Liver (tissue), 9 donors: ENCODE data around the gene SYMPK. TPM values are rescaled to one million over a fixed set of nuclear protein-coding genes. Genes with fewer than 3 reads are reported as not detected.

Experiments
- DNase-seq: peaks from one replicate; pipeline ENCODE4 v3.0.0-alpha.2; 2017; ENCODE audit warnings: low spot score
- H3K27ac ChIP-seq, 2 donors: one replicate each; pipeline ENCODE4 v1.7.0; 2013; ENCODE audit warnings: inconsistent platforms in 2 of 2, low read length in 2 of 2, control low read depth in 1 of 2, low read depth in 1 of 2, mild to moderate bottlenecking in 1 of 2
- H3K27me3 ChIP-seq, 4 donors: one replicate each; pipeline versions ENCODE4 v1.6.1 to v1.7.0; 2013; ENCODE audit warnings: low read length in 3 of 4, inconsistent platforms in 1 of 4, mild to moderate bottlenecking in 1 of 4, moderate library complexity in 1 of 4; ENCODE audit not compliant: control insufficient read depth in 4 of 4, insufficient read depth in 4 of 4
- H3K36me3 ChIP-seq, 4 donors: one replicate each; pipeline versions ENCODE4 v1.6.1 to v1.7.0; 2013; ENCODE audit warnings: low read length in 3 of 4, mild to moderate bottlenecking in 3 of 4, low read depth in 1 of 4, moderate library complexity in 1 of 4; ENCODE audit not compliant: control insufficient read depth in 4 of 4, insufficient read depth in 3 of 4
- H3K4me1 ChIP-seq, 4 donors: one replicate each; pipeline versions ENCODE4 v1.6.1 to v1.7.0; 2013; ENCODE audit warnings: low read length in 3 of 4, mild to moderate bottlenecking in 3 of 4, moderate library complexity in 1 of 4; ENCODE audit not compliant: control insufficient read depth in 4 of 4, insufficient read depth in 4 of 4
- H3K4me3 ChIP-seq, 3 donors: one replicate each; pipeline versions ENCODE4 v1.6.1 to v1.7.0; 2013; ENCODE audit warnings: low read length in 3 of 3, control low read depth in 1 of 3, low read depth in 1 of 3, mild to moderate bottlenecking in 1 of 3
- H3K9ac ChIP-seq, 2 donors: one replicate each; pipeline ENCODE4 v1.7.0; 2013; ENCODE audit warnings: low read length in 2 of 2, mild to moderate bottlenecking in 2 of 2, moderate library complexity in 2 of 2, control low read depth in 1 of 2, low read depth in 1 of 2
- H3K9me3 ChIP-seq, 4 donors: one replicate each; pipeline versions ENCODE4 v1.6.1 to v1.7.0; 2013; ENCODE audit warnings: low read length in 3 of 4; ENCODE audit not compliant: control insufficient read depth in 4 of 4
- EGR1 ChIP-seq, 2 donors: IDR thresholded peaks; 2 replicates each; pipeline ENCODE4 v1.6.1; 2016 to 2018; ENCODE audit warnings: antibody characterized with exemption in 2 of 2, low read depth in 2 of 2
- FOXA1 ChIP-seq: IDR thresholded peaks from 2 replicates; pipeline ENCODE4 v1.6.1; 2016; ENCODE audit warnings: antibody characterized with exemption
- FOXA2 ChIP-seq: IDR thresholded peaks from 2 replicates; pipeline ENCODE4 v1.6.1; 2016; ENCODE audit warnings: antibody characterized with exemption
- GABPA ChIP-seq, 2 donors: IDR thresholded peaks in 1 of 2; conservative IDR thresholded peaks in 1 of 2; 2 replicates each; pipeline ENCODE4 v1.6.1; 2016; ENCODE audit warnings: antibody characterized with exemption in 2 of 2, mild to moderate bottlenecking in 1 of 2, moderate library complexity in 1 of 2
- HNF4A ChIP-seq, 2 donors: conservative IDR thresholded peaks; 2 replicates each; pipeline ENCODE4 v1.6.1; 2016; ENCODE audit warnings: antibody characterized with exemption in 2 of 2, mild to moderate bottlenecking in 2 of 2
- HNF4G ChIP-seq: IDR thresholded peaks from 2 replicates; pipeline ENCODE4 v1.6.1; 2016; ENCODE audit warnings: antibody characterized with exemption
- JUND ChIP-seq, 2 donors: IDR thresholded peaks; 2 replicates each; pipeline ENCODE4 v1.6.1; 2016; ENCODE audit warnings: antibody characterized with exemption in 2 of 2
- NR2F2 ChIP-seq: IDR thresholded peaks from 2 replicates; pipeline ENCODE4 v1.6.1; 2016; ENCODE audit warnings: antibody characterized with exemption
- RAD21 ChIP-seq, 2 donors: IDR thresholded peaks; 2 replicates each; pipeline ENCODE4 v1.6.1; 2016; ENCODE audit warnings: antibody characterized with exemption in 2 of 2, mild to moderate bottlenecking in 2 of 2
- RXRA ChIP-seq, 2 donors: IDR thresholded peaks; 2 replicates each; pipeline ENCODE4 v1.6.1; 2017 to 2018; ENCODE audit warnings: antibody characterized with exemption in 2 of 2, mild to moderate bottlenecking in 1 of 2
- SP1 ChIP-seq: IDR thresholded peaks from 2 replicates; pipeline ENCODE4 v1.6.1; 2018; ENCODE audit warnings: antibody characterized with exemption, mild to moderate bottlenecking
- TAF1 ChIP-seq: conservative IDR thresholded peaks from 2 replicates; pipeline ENCODE4 v1.6.1; 2016; ENCODE audit warnings: antibody characterized with exemption, mild to moderate bottlenecking
- YY1 ChIP-seq: IDR thresholded peaks from 2 replicates; pipeline ENCODE4 v1.6.1; 2016; ENCODE audit warnings: antibody characterized with exemption, mild to moderate bottlenecking
- WGBS: extraction: QIAGEN DNeasy Blood & Tissue Kit; methylation state at CpG from one replicate; pipeline ENCODE4 v1.1.7; 2013; 5-methylcytosine and 5-hydroxymethylcytosine counted together
- polyA plus RNA-seq, 2 donors: library from polyadenylated mRNA; stranded (reverse) in 1 of 2; unstranded in 1 of 2; fragments of 200-250 nt in 1 of 2; fragments of >200 nt in 1 of 2; fragmentation: Nextera tagmentation in 1 of 2; extraction: Ambion mirVana in 1 of 2; gene quantifications; one replicate each; pipeline versions ENCODE4 v1.2.1 to v1.2.3, GENCODE V29; 2013 to 2015
- total RNA-seq, 2 donors: library from RNA; depleted of rRNA; stranded (reverse); fragments of >200 nt; gene quantifications; one replicate each; pipeline ENCODE4 v1.2.3, GENCODE V29; 2014
- TF ChIP-seq, protein P1 (sequence below): fragments of 150-350 bp; IDR thresholded peaks from 2 replicates; pipeline ENCODE4 v1.5.1; 2017; ENCODE audit warnings: improper control_type of control experiment, low read depth, low read length; ENCODE audit not compliant: missing input control
- TF ChIP-seq, protein P2 (sequence below): IDR thresholded peaks from 2 replicates; pipeline ENCODE4 v1.6.1; 2016; ENCODE audit warnings: antibody characterized with exemption
- TF ChIP-seq, protein P3 (sequence below): IDR thresholded peaks from 2 replicates; pipeline ENCODE4 v1.6.1; 2016; ENCODE audit warnings: antibody characterized with exemption
- TF ChIP-seq, protein P4 (sequence below): IDR thresholded peaks from 2 replicates; pipeline ENCODE4 v1.6.1; 2016; ENCODE audit warnings: antibody characterized with exemption, mild to moderate bottlenecking
- TF ChIP-seq, protein P5 (sequence below): IDR thresholded peaks from 2 replicates; pipeline ENCODE4 v1.6.1; 2016; ENCODE audit warnings: antibody characterized with exemption
- donor health status: healthy.
- donor health status: healthy.
- donor health status: healthy.
- donor health status: healthy.
- donor health status: healthy.

Gene SYMPK
- total RNA-seq, result 10 to 100 TPM; 22.2 to 26.1 TPM
- polyA plus RNA-seq, result 10 to 100 TPM in 1 of 2 donors, 1 to 10 TPM in 1; 5.5 to 26.0 TPM

DNA sequence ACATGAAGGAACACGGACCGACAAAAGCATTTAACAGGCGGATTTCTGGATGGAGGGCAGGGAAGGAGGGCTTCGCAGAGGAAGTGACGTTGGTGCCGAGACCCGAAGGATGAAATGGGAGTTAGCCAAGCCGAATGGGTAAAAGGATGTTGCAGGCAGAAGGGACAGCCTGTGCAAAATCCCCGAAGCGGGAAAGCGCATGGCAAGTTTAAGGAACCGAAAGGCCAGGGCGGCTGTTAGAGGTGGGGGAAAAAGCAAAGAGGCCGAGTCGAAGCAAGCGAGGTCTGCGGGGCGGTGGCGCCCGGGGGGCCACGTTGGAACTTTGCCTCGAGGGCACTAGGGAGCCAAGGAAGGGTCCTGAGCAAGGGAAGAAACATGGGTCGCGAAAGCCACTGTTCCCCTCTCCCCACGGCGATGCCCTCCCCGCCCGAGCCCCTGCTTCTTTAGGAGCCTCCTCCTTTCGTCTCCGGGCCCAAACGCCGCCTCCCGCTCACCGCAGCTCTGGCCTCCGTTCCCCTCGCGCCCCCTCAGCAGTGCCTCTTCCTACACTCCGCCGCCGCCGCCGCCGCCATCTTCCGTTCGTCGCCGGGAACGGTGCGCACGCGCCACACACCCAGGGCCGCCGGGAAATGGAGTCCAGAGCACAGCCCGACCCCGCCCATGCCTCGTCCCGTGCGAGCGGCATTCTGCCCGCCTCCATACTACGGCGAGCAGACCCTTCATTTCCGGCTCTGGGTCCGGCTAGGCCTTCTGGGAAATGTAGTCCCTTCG, at the start of gene SYMPK:
Gene SYMPK, minus strand, starts transcription at position 584 of the 771 bp plus-strand sequence. CDS start 8,652 bp downstream, outside the sequence.
- TF ChIP-seq, protein P1, sequence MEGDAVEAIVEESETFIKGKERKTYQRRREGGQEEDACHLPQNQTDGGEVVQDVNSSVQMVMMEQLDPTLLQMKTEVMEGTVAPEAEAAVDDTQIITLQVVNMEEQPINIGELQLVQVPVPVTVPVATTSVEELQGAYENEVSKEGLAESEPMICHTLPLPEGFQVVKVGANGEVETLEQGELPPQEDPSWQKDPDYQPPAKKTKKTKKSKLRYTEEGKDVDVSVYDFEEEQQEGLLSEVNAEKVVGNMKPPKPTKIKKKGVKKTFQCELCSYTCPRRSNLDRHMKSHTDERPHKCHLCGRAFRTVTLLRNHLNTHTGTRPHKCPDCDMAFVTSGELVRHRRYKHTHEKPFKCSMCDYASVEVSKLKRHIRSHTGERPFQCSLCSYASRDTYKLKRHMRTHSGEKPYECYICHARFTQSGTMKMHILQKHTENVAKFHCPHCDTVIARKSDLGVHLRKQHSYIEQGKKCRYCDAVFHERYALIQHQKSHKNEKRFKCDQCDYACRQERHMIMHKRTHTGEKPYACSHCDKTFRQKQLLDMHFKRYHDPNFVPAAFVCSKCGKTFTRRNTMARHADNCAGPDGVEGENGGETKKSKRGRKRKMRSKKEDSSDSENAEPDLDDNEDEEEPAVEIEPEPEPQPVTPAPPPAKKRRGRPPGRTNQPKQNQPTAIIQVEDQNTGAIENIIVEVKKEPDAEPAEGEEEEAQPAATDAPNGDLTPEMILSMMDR, result no peak
- TF ChIP-seq TAF1, result peak; percentile 50
- no peak for TF ChIP-seq NR2F2
- TF ChIP-seq, protein P2, sequence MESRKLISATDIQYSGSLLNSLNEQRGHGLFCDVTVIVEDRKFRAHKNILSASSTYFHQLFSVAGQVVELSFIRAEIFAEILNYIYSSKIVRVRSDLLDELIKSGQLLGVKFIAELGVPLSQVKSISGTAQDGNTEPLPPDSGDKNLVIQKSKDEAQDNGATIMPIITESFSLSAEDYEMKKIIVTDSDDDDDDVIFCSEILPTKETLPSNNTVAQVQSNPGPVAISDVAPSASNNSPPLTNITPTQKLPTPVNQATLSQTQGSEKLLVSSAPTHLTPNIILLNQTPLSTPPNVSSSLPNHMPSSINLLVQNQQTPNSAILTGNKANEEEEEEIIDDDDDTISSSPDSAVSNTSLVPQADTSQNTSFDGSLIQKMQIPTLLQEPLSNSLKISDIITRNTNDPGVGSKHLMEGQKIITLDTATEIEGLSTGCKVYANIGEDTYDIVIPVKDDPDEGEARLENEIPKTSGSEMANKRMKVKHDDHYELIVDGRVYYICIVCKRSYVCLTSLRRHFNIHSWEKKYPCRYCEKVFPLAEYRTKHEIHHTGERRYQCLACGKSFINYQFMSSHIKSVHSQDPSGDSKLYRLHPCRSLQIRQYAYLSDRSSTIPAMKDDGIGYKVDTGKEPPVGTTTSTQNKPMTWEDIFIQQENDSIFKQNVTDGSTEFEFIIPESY, result peak; percentile 87
- TF ChIP-seq, protein P3, sequence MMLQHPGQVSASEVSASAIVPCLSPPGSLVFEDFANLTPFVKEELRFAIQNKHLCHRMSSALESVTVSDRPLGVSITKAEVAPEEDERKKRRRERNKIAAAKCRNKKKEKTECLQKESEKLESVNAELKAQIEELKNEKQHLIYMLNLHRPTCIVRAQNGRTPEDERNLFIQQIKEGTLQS, result no peak
- TF ChIP-seq EGR1 (IDR thresholded peaks at IDR 0.05; ENCODE audit: low read depth in 2 of 2), result peak in 1 of 2 donors; percentile 51
- peak; percentile 33 to 38 for TF ChIP-seq RAD21 (IDR thresholded peaks at IDR 0.05)
- peak; percentile 80 to 95 for TF ChIP-seq GABPA (IDR thresholded peaks at IDR 0.05 in 1 of 2, conservative IDR thresholded peaks at IDR 0.05 in 1 of 2)
- TF ChIP-seq JUND (IDR thresholded peaks at IDR 0.05), result no peak
- peak in 1 of 2 donors; percentile 9 for TF ChIP-seq HNF4A (conservative IDR thresholded peaks at IDR 0.05)
- TF ChIP-seq YY1, result peak; percentile 98
- TF ChIP-seq, protein P4, sequence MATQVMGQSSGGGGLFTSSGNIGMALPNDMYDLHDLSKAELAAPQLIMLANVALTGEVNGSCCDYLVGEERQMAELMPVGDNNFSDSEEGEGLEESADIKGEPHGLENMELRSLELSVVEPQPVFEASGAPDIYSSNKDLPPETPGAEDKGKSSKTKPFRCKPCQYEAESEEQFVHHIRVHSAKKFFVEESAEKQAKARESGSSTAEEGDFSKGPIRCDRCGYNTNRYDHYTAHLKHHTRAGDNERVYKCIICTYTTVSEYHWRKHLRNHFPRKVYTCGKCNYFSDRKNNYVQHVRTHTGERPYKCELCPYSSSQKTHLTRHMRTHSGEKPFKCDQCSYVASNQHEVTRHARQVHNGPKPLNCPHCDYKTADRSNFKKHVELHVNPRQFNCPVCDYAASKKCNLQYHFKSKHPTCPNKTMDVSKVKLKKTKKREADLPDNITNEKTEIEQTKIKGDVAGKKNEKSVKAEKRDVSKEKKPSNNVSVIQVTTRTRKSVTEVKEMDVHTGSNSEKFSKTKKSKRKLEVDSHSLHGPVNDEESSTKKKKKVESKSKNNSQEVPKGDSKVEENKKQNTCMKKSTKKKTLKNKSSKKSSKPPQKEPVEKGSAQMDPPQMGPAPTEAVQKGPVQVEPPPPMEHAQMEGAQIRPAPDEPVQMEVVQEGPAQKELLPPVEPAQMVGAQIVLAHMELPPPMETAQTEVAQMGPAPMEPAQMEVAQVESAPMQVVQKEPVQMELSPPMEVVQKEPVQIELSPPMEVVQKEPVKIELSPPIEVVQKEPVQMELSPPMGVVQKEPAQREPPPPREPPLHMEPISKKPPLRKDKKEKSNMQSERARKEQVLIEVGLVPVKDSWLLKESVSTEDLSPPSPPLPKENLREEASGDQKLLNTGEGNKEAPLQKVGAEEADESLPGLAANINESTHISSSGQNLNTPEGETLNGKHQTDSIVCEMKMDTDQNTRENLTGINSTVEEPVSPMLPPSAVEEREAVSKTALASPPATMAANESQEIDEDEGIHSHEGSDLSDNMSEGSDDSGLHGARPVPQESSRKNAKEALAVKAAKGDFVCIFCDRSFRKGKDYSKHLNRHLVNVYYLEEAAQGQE, result peak; percentile 70
- no peak for TF ChIP-seq FOXA2
- peak; percentile 74 for TF ChIP-seq SP1
- no peak for TF ChIP-seq HNF4G
- TF ChIP-seq FOXA1, result peak; percentile 50
- TF ChIP-seq RXRA (IDR thresholded peaks at IDR 0.05), result peak in 1 of 2 donors; percentile 28
- TF ChIP-seq, protein P5, sequence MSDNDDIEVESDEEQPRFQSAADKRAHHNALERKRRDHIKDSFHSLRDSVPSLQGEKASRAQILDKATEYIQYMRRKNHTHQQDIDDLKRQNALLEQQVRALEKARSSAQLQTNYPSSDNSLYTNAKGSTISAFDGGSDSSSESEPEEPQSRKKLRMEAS, result peak; percentile 70
- peak within 1 kb of the TSS; percentile 82 to 93 for H3K27ac ChIP-seq
- DNase-seq, result peak; percentile 97
- peak within 1 kb of the TSS; percentile 64 to 79 for H3K9ac ChIP-seq
- no peaks in the 10 kb centered on the region for H3K9me3 ChIP-seq
- peaks cover 4 to 46% (median 29%) of the 10 kb centered on the region in 4 donors for H3K4me1 ChIP-seq
- under 1% methylated on average over 65 of the region's 65 CpGs for WGBS
- peaks cover 0 to 3% (median 1%) of the 10 kb centered on the region in 4 donors for H3K36me3 ChIP-seq
- H3K4me3 ChIP-seq, result peak within 1 kb of the TSS; percentile 91 to 99 (median 92)
- no peaks in the 10 kb centered on the region for H3K27me3 ChIP-seq
